Occipital lobe (tissue), 2 donors: Measurements from ENCODE around the gene CWF19L2. TPM values are rescaled to one million over a fixed set of nuclear protein-coding genes. Genes with fewer than 3 reads are reported as not detected.
"Not testable (repeated sequence)": the region's sequence is repeated elsewhere in the genome, so short reads cannot be mapped to it uniquely, and the experiment has no call there.

ENCODE experiments used
- DNase-seq: peaks from one replicate; lab custom pipeline; 2025; lab: John Stamatoyannopoulos, UW
- total RNA-seq: library from RNA; depleted of rRNA; stranded (reverse); fragments of >200 nt; gene quantifications from one replicate; pipeline ENCODE4 v1.2.3, GENCODE V29; 2014

The CWF19L2 gene
- total RNA-seq, 1 donor from 2014 or later, result 32.8 TPM

- DNase-seq, result no peak
Observed at GRCh38 chr11:107438148-107438547, 19.5 kb downstream of the CWF19L2 start.

- DNase-seq, result no peak
Observed at GRCh38 chr11:107430525-107430924, 27.1 kb downstream of the CWF19L2 start.

DNA sequence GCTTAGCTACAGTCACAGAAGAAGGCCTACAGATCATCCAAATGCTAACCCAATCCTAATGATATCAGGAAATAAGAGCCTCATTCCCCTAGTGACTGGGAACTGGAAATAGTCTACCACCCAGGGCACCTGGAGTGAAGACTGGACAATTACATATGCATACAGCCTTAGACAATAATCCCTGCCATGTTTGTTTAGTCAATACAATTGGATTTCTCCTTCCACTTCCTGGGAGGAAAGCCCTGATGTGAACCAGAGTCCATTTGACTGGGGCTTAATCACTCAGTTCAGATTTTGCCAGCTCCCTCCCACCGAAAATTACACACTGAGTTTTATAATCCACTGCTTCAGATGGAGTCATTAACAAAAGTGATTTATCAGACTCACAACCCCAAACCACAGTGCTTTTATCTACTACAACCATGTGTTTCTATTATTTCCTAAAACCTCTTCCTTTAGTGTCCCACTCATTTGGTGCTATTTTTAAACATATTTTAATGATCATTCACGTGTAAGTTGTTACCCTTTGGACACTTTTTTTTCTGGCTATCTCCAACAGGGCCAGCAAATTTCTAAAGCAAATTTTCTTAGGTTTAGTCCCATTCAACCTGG lies 29.9 kb downstream of the CWF19L2 start:
- DNase-seq, result no peak

GRCh38 chr11:107413352-107413751 lies 44.3 kb downstream of the CWF19L2 start:
- DNase-seq, result no peak

- DNase-seq, result no peak
Observed at GRCh38 chr11:107408762-107409211, 48.8 kb downstream of the CWF19L2 start.

- DNase-seq, result no peak
Observed at GRCh38 chr11:107405260-107405659, 52.4 kb downstream of the CWF19L2 start.

DNA sequence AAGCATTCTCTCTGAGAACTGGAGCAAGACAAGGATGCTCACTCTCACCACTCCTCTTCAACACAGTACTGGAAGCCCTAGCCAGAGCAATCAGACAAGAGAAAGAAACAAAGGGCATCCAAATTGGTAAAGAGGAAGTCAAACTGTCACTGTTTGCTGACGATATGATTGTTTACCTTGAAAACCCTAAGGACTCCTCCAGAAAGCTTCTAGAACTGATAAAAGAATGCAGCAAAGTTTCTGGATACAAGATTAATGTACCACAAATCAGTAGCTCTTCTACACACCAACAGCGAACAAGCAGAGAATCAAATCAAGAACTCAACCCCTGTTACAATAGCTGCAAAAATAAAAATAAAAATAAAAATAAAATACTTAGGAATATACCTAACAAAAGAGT lies 56.5 kb downstream of the CWF19L2 start:
- DNase-seq, result not testable (repeated sequence)

- no peak for DNase-seq
Observed at GRCh38 chr11:107397357-107397756, 60.3 kb downstream of the CWF19L2 start.

DNA sequence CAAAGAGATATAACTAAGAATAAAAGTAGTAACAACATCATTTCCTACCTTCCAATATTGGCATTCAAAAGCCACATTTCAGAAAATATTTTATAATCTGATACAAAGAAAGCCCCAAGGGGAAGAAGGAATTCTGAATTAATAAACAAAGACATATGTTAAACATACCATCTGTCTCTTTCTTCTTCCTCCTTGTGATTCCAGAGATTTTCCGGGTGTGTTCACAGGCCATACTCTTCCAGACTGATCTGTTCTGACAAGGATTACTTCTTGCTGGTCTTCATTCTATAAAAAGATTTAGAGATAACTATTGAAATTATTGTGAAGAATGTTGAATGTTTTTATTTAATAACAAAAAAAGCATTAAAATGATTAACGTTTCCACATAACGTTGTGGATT lies 65.0 kb downstream of the CWF19L2 start:
- DNase-seq, result no peak

- DNase-seq, result not testable (repeated sequence)
Observed at GRCh38 chr11:107390701-107391100, 66.9 kb downstream of the CWF19L2 start.

DNA sequence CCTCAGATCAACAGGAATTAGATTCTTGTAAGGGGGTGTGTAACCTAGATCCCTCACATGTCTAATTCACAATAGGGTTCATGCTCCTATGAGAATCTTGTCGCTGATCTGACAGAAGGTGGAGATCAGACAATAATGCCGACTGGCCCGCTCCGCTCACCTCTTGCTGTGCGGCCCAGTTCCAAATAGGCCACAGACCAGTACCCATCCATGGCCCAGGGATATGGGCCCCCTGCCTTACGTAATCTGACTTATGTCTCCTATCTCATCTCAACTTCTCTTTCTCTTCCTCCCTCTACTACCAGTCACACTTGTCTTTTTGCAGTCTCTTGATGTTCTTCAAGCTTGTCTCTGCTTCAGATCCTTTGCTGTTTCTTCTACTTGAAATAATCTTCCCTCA lies 70.0 kb downstream of the CWF19L2 start:
- DNase-seq, result no peak

- no peak for DNase-seq
Observed at GRCh38 chr11:107385361-107385981, 72.2 kb downstream of the CWF19L2 start.

GRCh38 chr11:107384144-107384852 lies 73.3 kb downstream of the CWF19L2 start:
- DNase-seq, result no peak

GRCh38 chr11:107372439-107372838 lies 85.2 kb downstream of the CWF19L2 start:
- no peak for DNase-seq

DNA sequence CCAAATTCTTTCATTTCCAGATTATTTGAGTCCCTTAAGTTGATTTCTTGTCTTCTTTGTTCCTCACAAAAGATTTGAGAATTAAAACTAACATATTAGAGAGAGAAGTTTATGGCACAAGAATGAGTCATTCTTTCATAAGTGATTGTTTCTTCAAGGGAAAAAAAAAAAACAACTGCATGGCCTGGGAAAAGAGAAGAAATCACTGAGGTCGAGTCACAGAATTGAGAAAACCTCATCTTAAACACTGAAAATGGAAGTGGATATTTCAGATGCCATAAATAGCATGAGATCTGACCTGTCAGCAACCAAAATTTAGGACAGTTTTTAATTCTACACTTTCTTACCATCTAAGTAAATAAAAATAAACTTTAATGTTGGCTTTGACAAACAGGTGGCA lies 87.2 kb downstream of the CWF19L2 start:
- DNase-seq, result no peak

DNA sequence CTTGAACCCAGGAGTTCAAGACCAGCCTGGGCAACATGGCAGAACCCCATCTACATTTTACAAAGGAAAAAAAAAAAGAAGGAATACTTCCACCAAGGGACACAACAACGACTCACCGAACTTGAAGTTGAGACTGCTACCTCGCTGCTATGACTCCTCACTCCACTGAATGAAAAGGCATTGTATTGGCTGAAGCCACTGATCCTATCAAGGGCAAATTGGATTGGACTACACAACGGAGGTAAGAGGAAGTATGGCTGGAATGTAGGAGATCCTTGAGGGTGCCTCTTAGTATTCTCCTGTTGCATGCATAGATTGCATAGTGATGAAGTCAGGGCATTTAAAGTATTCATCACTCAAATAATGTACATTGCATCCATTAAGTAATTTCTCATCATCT lies 97.9 kb downstream of the CWF19L2 start:
- DNase-seq, result no peak

GRCh38 chr11:107357877-107358276 lies 99.7 kb downstream of the CWF19L2 start:
- no peak for DNase-seq

GRCh38 chr11:107354780-107355179 lies 102.8 kb downstream of the CWF19L2 start:
- DNase-seq, result no peak

GRCh38 chr11:107337917-107338316 lies 119.7 kb downstream of the CWF19L2 start:
- no peak for DNase-seq

DNA sequence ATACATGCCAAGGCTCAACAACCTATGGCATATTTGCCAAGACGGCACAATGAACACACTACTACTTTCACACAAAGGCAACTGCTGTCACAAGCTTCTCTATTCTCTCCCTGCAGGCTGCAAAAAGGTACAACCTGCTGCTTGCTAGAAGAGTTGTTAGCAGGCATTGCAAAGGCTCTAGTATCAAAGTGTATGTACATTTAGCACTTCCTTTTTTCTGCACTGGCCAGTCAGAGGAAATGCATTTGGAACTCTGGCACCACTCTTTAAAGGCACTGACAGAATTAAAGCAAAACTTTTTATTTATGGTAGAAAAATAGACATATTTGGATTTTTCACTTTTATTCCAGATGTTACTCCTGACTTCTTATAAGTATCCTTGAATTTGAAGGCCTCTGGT lies 125.9 kb downstream of the CWF19L2 start:
- no peak for DNase-seq

DNA sequence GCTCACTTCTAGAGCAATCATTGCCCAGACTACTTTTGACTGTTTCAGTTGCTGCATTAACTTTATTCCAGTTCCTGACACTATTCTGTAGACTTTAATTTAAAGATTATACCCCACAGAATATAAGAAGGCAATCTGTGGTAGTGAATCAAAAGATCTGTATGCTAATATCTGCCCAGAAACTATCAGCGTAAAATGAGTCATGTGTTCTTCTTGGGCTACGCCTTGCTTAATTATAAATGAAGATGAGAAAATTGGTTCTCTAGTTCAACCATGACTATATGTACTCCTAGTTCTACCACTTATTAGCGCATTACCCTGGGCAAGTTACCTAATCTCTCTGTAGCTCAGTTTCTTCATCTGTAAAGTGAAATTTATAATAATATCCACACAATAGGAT lies 128.5 kb downstream of the CWF19L2 start:
- DNase-seq, result no peak

DNA sequence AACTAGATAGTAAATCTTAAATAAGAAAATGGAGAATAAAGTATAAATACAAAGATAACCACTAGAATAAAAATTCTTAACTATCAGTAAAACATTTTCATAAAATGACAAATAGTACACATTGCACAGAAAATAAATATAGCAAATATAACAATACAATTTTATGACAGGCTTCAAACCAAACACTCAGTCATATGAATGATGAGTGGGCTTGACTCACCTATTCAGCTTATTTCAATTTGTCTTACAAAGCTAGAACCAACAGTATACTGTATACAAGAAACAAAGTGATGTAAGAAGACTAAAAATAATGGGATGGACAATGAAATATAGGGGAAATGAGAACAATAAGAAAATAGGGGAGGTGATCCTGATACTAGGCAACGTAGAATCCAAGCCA lies 141.2 kb downstream of the CWF19L2 start:
- no peak for DNase-seq

GRCh38 chr11:107307991-107308390 lies 149.6 kb downstream of the CWF19L2 start:
- no peak for DNase-seq
